ENCODE results near the gene PM20D2.

GRCh38 chr6:89183294-89183693 is 37.4 kb downstream of the PM20D2 start:
- no peak for TF ChIP-seq CTCF (IDR thresholded peaks at IDR 0.05)
- no peak for TF ChIP-seq ZFX (IDR thresholded peaks at IDR 0.05; ENCODE audit: borderline replicate concordance)
